RCC 7860 (cell line): Measurements from ENCODE around the gene TSC1.

Experiments used
- DNase-seq: peaks from one replicate; pipeline ENCODE4 v3.0.0-alpha.2; 2015; ENCODE audit warnings: low spot score
- FAIRE-seq: peaks from 2 replicates; lab custom pipeline; 2012; peaks lifted over from hg19 to GRCh38; lab: Jason Lieb, UNC

Gene TSC1

DNA sequence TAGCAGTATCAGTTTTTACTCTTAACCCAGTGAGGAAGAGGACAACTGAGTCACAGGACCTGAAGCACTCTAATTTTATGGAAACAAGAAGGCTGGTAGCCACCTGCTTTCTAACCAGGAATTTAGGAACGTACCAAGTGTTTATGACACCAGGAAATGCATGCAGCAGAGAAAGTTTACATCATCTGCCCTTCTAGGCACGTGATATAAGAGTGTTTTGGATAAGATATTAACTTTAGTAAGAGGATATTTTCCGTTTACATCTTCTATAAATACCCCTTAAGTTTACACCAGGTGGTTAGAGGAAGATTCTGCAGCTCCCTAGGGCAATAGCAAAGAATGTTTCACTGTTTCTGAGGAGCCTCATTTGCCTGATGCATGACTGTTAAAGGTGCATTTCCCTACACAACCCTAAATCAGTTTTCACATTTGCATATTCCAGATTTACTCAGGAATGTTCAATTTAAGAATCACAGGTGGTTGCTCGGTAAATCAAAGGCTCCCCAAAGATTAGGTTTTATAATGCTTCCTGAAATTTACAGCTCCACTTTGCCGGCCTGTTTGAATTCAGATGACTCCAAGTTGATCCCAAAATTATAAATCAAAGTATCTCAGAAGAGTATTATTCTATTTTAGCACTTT is 1.8 kb downstream of the TSC1 start:
- FAIRE-seq = no peak
- DNase-seq = no peak

- no peak for FAIRE-seq
Measured at GRCh38 chr9:132939169-132939568, 5.2 kb downstream of the TSC1 start.

GRCh38 chr9:132937463-132937901 is 6.9 kb downstream of the TSC1 start:
- DNase-seq (no peak), FAIRE-seq (no peak)

More at GRCh38 chr9:132939169-132939568, 5.2 kb downstream of the TSC1 start:
- DNase-seq = no peak

DNA sequence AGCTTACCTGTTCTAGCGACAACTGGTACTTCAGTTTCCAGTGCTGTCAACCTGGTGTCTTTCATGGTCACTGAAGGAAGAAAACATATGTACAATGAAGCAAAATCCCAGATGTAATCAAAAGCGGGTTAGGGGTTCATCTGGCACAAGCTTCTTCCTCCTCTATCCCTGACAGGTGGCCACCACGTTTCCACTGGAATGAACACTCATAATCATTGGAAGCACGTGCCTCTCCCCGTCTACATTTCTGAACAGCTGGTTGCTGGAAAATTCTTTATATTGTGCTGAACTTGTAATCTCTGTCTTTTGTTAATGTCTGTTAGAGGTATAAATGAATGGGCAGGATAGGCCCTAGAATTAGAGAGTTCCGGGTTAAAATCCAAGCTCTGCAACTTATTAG is 9.4 kb downstream of the TSC1 start:
- FAIRE-seq (no peak), DNase-seq (no peak)

DNA sequence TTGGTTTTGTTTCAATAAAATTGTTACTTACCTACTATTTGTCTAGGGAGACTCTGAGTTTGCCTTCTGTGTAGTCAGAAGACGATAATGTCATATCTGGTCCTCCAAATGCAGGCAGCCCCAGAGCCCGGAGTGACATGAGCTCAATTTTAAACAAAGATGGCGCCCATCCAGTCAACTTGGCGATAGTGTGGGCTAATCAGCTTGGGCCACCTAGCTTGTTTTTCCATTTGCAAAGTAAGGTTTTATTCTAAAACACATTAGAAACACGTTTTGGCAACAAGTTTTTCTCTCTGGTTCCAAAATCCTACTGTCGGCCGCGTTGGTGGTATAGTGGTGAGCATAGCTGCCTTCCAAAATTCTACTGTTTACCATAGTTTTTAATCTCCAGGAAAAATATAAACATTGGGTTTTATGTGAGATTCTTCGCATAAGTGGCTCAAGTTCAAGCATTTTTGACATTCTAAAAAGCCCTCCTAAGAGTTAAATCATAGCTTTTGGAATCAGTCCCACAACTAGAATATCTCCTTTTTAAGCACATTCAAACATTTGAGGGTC is 13.2 kb downstream of the TSC1 start:
- FAIRE-seq (no peak), DNase-seq (no peak)

DNA sequence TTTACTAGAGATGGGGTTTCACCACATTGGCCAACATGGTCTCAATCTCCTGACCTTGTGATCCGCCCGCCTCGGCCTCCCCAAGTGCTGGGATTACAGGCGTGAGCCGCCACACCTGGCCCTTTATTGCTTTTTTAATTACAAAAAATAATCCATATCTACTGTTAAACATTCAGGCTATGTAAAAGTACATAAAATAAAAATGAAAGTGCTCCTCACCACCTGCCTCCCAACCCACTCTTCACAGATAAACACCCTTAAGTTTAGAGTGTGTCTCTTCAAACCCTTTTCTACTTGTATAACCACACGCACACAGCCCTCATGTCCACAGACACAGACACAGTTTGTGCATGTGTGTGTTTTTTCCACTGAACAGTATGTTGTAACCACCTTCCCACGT is 16.7 kb downstream of the TSC1 start:
- DNase-seq (no peak), FAIRE-seq (no peak)

GRCh38 chr9:132923346-132923902 is 21.0 kb downstream of the TSC1 start:
- FAIRE-seq (no peak), DNase-seq (no peak)

GRCh38 chr9:132919614-132920268 is 24.7 kb downstream of the TSC1 start:
- DNase-seq = no peak
- no peak for FAIRE-seq

GRCh38 chr9:132914924-132915323 is 29.5 kb downstream of the TSC1 start:
- no peak for DNase-seq
- FAIRE-seq = no peak

DNA sequence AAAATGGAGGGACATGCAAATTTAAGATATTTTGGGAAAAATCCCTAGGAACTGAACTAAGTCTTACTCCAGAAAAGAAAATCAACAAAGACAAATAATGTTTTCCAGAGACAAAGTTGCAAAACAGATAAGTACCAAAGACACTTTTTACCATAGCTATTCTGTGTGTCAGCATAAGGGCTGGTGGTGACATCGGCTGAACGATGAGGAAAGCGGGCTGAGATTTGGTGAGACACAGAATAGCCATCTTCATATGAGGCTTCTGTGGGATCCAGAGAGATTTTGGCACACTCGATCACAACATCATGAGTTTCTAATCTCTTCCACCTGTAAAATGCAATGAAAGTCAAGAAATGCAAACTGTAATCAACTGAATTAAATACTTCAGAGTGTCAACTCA is 32.3 kb downstream of the TSC1 start:
- FAIRE-seq = no peak
- DNase-seq = no peak

- DNase-seq (no peak), FAIRE-seq (no peak)
Measured at GRCh38 chr9:132910376-132910775, 34.0 kb downstream of the TSC1 start.

GRCh38 chr9:132909311-132909710 is 35.1 kb downstream of the TSC1 start:
- DNase-seq = no peak
- FAIRE-seq = no peak

GRCh38 chr9:132908635-132909034 is 35.8 kb downstream of the TSC1 start:
- FAIRE-seq = no peak

DNA sequence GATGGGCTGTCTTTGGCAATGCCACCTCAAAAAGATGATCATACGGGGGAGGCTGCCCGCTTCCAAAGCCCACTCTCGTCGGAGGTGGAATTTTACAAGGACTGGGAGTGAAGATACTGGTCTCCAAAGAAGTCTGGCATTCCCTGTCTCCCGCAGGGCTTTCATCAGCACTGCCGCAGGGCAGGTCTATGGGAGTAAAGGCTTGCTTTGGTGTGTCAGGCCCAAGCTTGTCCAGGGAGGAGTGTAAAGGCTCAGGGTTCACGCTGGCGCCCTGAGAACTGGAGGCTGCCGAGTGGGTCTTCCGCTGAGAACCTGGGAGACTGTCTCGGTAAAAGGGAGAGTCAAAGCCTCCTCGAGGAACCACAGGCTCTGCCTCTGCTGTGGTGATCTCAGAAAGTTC is 38.7 kb downstream of the TSC1 start:
- DNase-seq = no peak
- no peak for FAIRE-seq

More at GRCh38 chr9:132908635-132909034, 35.8 kb downstream of the TSC1 start:
- DNase-seq = no peak

DNA sequence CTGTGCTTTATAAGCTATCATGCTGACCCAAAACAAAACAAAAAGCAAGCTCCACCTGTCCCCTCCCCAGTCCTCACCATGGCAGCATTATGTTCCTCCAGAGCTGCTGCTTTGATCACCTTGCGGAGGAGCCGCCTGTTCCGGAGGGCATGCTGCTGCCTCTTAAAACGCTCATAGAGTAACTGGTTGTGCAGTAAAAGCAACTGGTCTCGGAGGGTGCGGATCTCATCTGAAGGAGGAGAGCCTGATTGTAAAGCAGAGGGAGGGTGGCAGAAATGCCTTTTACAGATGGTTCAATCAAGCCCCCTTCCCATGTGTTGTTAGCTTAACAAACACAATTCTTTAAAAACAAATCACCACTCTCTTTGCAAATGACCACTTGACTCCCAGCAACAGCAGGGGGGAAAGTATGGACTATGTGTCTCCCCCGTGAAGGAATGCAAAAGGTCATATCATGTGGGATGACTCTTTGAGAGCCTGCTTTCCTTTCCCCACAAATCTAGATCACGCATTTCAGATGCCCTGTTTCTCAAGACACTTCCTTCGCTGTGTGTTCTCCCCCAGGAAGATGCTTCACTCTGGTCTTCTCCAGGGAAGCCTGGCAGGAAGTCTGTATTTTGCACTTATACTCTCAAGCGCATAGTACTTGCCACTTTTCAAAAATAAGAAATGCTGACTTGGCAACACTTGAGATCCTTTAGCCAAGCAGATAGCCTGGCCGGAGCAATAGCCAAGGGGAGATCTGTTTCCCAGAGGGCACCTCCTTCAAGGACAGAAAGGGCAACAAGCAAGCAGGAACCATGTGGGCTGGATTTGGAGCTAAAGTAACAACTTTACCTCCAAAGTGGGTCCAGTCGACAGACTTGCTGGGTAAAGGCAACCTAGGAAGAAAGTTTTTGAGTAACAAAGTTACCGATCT is 40.6 kb downstream of the TSC1 start:
- FAIRE-seq (no peak), DNase-seq (no peak)

DNA sequence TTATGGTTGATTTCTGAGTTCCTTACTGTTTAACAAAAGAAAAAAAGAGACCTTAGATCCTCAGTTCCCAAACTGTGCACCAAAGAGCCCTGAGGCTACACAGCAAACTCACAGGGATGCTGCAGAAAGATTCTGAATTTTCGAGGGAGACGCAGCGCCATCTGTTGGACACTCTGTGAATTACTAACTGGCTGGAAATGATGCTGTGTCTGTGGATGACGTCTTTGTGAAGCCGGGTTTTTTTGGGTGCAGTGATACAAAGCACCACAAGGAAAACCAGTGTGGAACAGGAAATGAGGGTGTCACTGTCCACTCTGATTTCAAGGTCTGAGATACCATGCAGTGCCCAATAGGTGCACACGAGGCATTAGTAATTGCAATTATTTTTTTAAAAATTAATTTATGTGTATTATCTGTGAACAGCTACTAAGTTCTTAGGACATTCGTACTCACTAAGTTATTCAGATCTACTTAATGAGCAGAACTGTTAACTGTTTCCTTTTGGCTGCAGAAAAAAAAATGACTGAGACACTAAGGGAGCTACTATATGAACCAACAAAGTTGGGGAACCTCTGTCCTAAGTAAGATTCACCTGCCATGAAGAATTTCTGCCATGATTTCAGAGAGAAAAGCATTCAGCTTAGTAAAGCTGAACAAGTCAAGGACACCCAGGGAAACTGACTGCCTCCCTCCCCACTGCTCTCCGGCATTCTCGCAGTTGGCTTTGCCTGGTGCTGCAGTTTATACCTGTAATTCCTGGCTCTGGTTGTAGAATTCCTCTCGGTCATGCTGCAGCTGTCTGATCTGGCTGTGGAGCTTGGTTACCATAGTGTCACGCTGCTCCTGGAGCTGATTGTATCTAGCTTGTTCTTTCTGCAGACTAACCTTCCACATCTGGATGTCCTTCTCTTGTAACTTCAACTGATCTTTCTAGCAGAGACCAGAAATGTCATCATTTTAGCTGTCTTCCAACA is 42.3 kb downstream of the TSC1 start:
- DNase-seq (peak; percentile 66), FAIRE-seq (peak; percentile 64)

DNA sequence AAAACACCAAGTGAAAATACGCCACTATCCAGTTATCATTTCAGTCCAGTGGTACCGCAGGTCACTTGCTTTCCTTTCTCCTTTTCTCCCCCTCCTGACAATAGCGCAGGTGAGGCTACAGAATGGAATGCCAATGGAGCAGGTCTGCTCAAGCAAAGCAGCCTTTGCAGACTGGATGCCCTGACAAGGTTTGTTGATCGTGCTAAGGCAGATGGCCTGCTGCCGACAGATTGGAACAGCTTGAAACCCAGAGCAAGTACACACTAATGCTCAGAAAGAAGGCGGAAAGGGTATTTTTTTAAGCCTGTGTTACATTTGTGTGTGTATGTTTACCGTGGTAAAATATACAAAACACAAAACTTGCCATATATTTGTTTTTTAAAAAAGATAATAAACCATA is 46.4 kb downstream of the TSC1 start:
- FAIRE-seq = no peak

GRCh38 chr9:132896906-132897305 is 47.5 kb downstream of the TSC1 start:
- FAIRE-seq (no peak), DNase-seq (no peak)

More for the DNA sequence above, 46.4 kb downstream of the TSC1 start:
- DNase-seq = no peak

- no peak for FAIRE-seq
- no peak for DNase-seq
Measured at GRCh38 chr9:132896264-132896663, 48.2 kb downstream of the TSC1 start.
